Neural cell (in vitro differentiated cells): ENCODE measurements around the gene FANCB.

Source experiments
- CTCF ChIP-seq: fragments of 450-650 bp; IDR thresholded peaks from 2 replicates; pipeline ENCODE4 v1.5.1; 2014; ENCODE audit warnings: antibody characterized with exemption, mild to moderate bottlenecking, moderate library complexity; ENCODE audit not compliant: poor library complexity, severe bottlenecking
- EP300 ChIP-seq: fragments of 450-650 bp; conservative IDR thresholded peaks from 2 replicates; pipeline ENCODE4 v1.6.1; 2014; ENCODE audit warnings: antibody characterized with exemption, mild to moderate bottlenecking, moderate library complexity; ENCODE audit not compliant: poor library complexity, severe bottlenecking
- EZH2 ChIP-seq: fragments of 200-600, 300-800 bp; shearing (Covaris generic), sonication (generic); IDR thresholded peaks from 2 replicates; pipeline ENCODE4 v1.6.1; 2014; ENCODE audit warnings: antibody characterized with exemption, low read length, borderline replicate concordance, mild to moderate bottlenecking; ENCODE audit not compliant: insufficient read depth, poor library complexity, severe bottlenecking
- RAD21 ChIP-seq: fragments of 450-650 bp; conservative IDR thresholded peaks from 2 replicates; pipeline ENCODE4 v1.6.1; 2014; ENCODE audit warnings: antibody characterized with exemption, mild to moderate bottlenecking, moderate library complexity

- TF ChIP-seq CTCF (no peak), EZH2 (no peak), RAD21 (no peak), EP300 (no peak)
Measured at GRCh38 chrX:14864631-14865030, 8.2 kb downstream of the FANCB start.
